Measurements from ENCODE around the gene POU2AF3.
A peak's percentile ranks its signal among the peaks of the same experiment; 100 is the strongest.

The POU2AF3 gene

DNA sequence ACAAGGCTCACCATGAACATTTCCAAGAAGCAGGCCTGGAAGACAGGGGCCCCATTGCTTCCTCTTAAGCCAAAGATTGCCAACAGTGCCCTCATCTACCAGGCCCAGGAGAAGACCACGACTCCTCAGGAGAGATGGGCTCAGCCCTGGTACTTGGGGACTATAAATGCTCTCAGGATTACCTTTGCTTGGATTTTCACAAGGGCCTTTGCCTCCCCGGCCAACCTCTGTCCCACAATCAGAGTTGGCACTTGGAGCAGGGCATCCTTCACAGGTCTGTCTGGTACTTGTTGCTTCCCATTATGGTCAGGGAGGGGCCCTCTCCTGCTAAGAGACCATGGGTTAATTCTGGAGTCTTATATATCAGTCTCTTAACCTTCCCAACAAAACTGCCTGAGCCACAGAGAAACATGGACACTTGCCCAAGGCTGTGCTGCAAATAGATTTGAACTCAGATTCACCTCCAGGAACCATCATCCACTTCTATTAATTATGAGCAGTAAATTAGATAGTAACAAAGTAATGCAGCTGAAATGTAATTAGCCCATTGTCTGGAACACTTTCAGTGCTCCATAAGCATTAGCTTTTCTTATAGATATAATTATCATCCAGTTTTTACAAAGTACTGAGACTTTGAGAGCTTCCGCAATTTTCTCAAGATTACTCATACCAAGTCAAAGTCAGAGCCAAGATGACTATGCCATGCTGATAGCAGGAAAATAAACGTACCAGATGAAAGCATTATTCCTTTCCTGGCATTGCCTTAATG lies 33.5 kb downstream of the POU2AF3 start:
- H3K9me3 ChIP-seq (ENCODE audit: severe bottlenecking): no peaks in the 10 kb centered on the region
- no peak overlapping the region for H3K27ac ChIP-seq
- TF ChIP-seq, protein P1, sequence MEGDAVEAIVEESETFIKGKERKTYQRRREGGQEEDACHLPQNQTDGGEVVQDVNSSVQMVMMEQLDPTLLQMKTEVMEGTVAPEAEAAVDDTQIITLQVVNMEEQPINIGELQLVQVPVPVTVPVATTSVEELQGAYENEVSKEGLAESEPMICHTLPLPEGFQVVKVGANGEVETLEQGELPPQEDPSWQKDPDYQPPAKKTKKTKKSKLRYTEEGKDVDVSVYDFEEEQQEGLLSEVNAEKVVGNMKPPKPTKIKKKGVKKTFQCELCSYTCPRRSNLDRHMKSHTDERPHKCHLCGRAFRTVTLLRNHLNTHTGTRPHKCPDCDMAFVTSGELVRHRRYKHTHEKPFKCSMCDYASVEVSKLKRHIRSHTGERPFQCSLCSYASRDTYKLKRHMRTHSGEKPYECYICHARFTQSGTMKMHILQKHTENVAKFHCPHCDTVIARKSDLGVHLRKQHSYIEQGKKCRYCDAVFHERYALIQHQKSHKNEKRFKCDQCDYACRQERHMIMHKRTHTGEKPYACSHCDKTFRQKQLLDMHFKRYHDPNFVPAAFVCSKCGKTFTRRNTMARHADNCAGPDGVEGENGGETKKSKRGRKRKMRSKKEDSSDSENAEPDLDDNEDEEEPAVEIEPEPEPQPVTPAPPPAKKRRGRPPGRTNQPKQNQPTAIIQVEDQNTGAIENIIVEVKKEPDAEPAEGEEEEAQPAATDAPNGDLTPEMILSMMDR (IDR thresholded peaks at IDR 0.05; ENCODE audit: low read depth, low read length): no peak
- no peak for DNase-seq
- H3K4me3 ChIP-seq (ENCODE audit: low read depth, low read length): no peak overlapping the region
- H3K27me3 ChIP-seq (ENCODE audit: insufficient read depth, low read depth, severe bottlenecking): no peaks in the 10 kb centered on the region
- no peaks in the 10 kb centered on the region for H3K36me3 ChIP-seq

- DNase-seq: peak; percentile 49
- no peaks in the 10 kb centered on the region for H3K27me3 ChIP-seq (ENCODE audit: insufficient read depth, low read depth, severe bottlenecking)
- TF ChIP-seq, protein P1 (IDR thresholded peaks at IDR 0.05; ENCODE audit: low read depth, low read length): no peak
- no peaks in the 10 kb centered on the region for H3K9me3 ChIP-seq (ENCODE audit: severe bottlenecking)
- H3K36me3 ChIP-seq: no peaks in the 10 kb centered on the region
- no peak overlapping the region for H3K4me3 ChIP-seq (ENCODE audit: low read depth, low read length)
- H3K27ac ChIP-seq: peak overlapping the region; percentile 37
Observed at GRCh38 chr11:111334532-111335502, 36.5 kb downstream of the POU2AF3 start.

DNA sequence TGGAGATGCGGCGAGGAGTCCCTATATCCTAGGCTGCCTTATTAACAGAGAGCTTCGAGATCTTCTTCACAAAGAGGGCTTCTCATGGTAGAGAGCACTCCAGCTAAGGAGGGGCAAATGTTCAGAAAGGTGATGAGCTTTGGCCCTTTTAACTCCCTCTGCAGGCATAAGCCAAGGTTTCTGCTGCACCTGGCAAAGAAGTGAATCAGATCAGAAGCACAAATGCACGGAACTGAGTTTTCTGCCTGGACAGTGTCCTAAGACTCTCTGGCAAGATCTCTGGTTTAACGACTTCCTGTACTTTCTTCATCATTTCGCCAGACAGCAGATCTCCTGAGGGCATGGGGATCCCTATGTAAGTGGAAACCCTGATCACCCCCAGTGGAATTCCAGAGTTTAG lies 37.2 kb downstream of the POU2AF3 start:
- Histone ChIP-seq H3K27ac (peak overlapping the region; percentile 37), H3K4me3 (ENCODE audit: low read depth, low read length) (no peak overlapping the region), H3K36me3 (no peaks in the 10 kb centered on the region), H3K9me3 (ENCODE audit: severe bottlenecking) (no peaks in the 10 kb centered on the region), H3K27me3 (ENCODE audit: insufficient read depth, low read depth, severe bottlenecking) (no peaks in the 10 kb centered on the region)
- no peak for DNase-seq
- TF ChIP-seq, protein P1 (IDR thresholded peaks at IDR 0.05; ENCODE audit: low read depth, low read length): no peak

DNA sequence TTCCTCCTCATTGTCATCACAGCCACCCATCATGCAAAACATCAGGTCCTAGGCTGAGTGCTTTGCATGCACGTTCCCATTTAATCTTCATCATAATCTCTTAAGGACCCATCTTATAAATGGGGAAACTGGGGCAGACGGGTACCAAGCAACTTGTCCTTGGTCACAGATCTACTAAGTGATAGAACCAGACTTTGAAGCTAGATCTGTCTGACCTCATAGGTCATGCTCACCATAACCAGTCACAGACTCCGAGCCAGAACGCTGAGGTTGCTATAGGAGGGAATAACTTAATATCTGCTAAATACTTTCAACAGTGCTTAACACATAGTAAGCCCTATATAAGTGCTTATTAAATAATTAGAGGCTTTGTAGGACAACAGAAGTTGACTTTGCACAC lies 37.7 kb downstream of the POU2AF3 start:
- Histone ChIP-seq H3K27me3 (ENCODE audit: insufficient read depth, low read depth, severe bottlenecking) (no peaks in the 10 kb centered on the region), H3K27ac (no peak overlapping the region), H3K9me3 (ENCODE audit: severe bottlenecking) (no peaks in the 10 kb centered on the region), H3K4me3 (ENCODE audit: low read depth, low read length) (no peak overlapping the region), H3K36me3 (no peaks in the 10 kb centered on the region)
- TF ChIP-seq, protein P1 (IDR thresholded peaks at IDR 0.05; ENCODE audit: low read depth, low read length): no peak
- no peak for DNase-seq

- Histone ChIP-seq H3K27ac (no peak overlapping the region), H3K36me3 (no peaks in the 10 kb centered on the region), H3K4me3 (ENCODE audit: low read depth, low read length) (no peak overlapping the region), H3K27me3 (ENCODE audit: insufficient read depth, low read depth, severe bottlenecking) (no peaks in the 10 kb centered on the region), H3K9me3 (ENCODE audit: severe bottlenecking) (no peaks in the 10 kb centered on the region)
- DNase-seq: no peak
- TF ChIP-seq, protein P1 (IDR thresholded peaks at IDR 0.05; ENCODE audit: low read depth, low read length): no peak
Observed at GRCh38 chr11:111336582-111337256, 38.4 kb downstream of the POU2AF3 start.

Measured in WERI-Rb-1 (cell line).